NCI-H524 treated with DMSO at 0.1 percent for 48 hours (cell line): ENCODE measurements around the gene GCNT2.
"Not testable (repeated sequence)": the region's sequence is repeated elsewhere in the genome, so short reads cannot be mapped to it uniquely, and the experiment has no call there.

Experiments used
- DNase-seq: peaks from one replicate; lab custom pipeline; 2025; lab: John Stamatoyannopoulos, UW

The GCNT2 gene

GRCh38 chr6:10547809-10548208, 26.7 kb downstream of the GCNT2 start:
- no peak for DNase-seq

GRCh38 chr6:10550764-10551163, 29.6 kb downstream of the GCNT2 start:
- no peak for DNase-seq

- DNase-seq: no peak
These were observed 31.2 kb downstream of the GCNT2 start for GRCh38 chr6:10552270-10552810.

- DNase-seq: no peak
These were observed 32.7 kb downstream of the GCNT2 start for GRCh38 chr6:10553871-10554270.

- no peak for DNase-seq
These were observed 33.7 kb downstream of the GCNT2 start for GRCh38 chr6:10554826-10555225.

GRCh38 chr6:10555625-10556309, 34.6 kb downstream of the GCNT2 start:
- DNase-seq: peak; percentile 64

GRCh38 chr6:10556589-10556988, 35.4 kb downstream of the GCNT2 start:
- no peak for DNase-seq

- no peak for DNase-seq
These were observed 35.8 kb downstream of the GCNT2 start for GRCh38 chr6:10556992-10557391.

- DNase-seq: no peak
These were observed 36.8 kb downstream of the GCNT2 start for GRCh38 chr6:10557913-10558312.

GRCh38 chr6:10558565-10558964, 37.4 kb downstream of the GCNT2 start:
- no peak for DNase-seq

GRCh38 chr6:10559522-10560152, 38.5 kb downstream of the GCNT2 start:
- no peak for DNase-seq

- no peak for DNase-seq
These were observed 40.6 kb downstream of the GCNT2 start for GRCh38 chr6:10561611-10562199.

GRCh38 chr6:10564975-10565673, 44.0 kb downstream of the GCNT2 start:
- DNase-seq: no peak

GRCh38 chr6:10565913-10566312, 44.8 kb downstream of the GCNT2 start:
- DNase-seq: no peak

GRCh38 chr6:10567256-10568026, 46.3 kb downstream of the GCNT2 start:
- DNase-seq: no peak

GRCh38 chr6:10569392-10570127, 48.4 kb downstream of the GCNT2 start:
- no peak for DNase-seq

GRCh38 chr6:10575519-10575918, 54.4 kb downstream of the GCNT2 start:
- DNase-seq: not testable (repeated sequence)

GRCh38 chr6:10576226-10576625, 55.1 kb downstream of the GCNT2 start:
- DNase-seq: no peak

GRCh38 chr6:10577112-10577511, 56.0 kb downstream of the GCNT2 start:
- no peak for DNase-seq

- DNase-seq: no peak
These were observed 57.6 kb downstream of the GCNT2 start for GRCh38 chr6:10578723-10579122.

GRCh38 chr6:10579803-10580202, 58.7 kb downstream of the GCNT2 start:
- DNase-seq: no peak
